Activated T-helper 9 cell treated with anti-CD3 and anti-CD28 coated beads, Interleukin-2, amount 50 U/mL, for 16 hours (primary cell): ENCODE data around the gene FRK.
"Not testable (repeated sequence)": the region's sequence is repeated elsewhere in the genome, so short reads cannot be mapped to it uniquely, and the experiment has no call there.

Source experiments
- DNase-seq: peaks from one replicate; pipeline ENCODE4 v3.0.0-alpha.2; 2020; ENCODE audit warnings: low read depth

Gene FRK

DNA sequence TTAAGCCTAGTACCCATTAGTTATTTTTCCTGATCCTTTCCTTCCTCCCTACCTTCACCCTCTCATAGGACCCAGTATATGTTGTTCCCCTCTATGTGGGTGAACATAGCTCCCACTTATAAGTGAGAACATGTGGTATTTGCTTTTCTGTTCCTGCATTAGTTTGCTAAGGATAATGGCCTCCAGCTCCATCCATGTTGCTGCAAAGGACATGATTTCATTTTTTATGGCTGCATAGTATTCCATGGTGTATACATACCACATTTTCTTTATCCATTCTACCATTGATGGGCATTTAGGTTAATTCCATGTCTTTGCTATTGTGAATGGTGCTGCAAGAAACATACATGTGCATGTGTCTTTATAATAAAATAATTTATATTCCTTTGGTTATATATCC, 115.9 kb downstream of the FRK start:
- DNase-seq, result not testable (repeated sequence)

- not testable (repeated sequence) for DNase-seq
These were observed 123.2 kb downstream of the FRK start for GRCh38 chr6:115937502-115937901.

DNA sequence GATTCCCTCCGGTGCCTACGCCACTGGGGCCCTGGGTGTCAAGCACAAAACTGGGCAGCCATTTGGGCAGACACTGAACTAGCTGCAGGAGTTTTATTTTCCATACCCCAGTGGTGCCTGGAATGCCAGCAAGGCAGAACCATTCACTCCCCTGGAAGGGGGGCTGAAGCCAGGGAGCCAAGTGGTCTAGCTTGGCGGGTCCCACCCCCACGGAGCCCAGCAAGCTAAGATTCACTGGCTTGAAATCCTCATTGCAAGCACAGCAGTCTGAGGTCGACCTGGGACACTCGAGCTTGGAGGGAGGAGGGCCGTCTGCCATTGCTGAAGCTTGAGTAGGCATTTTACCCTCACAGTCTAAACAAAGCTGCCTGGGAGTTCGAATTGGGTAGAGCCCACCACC, 125.3 kb downstream of the FRK start:
- DNase-seq, result no peak

DNA sequence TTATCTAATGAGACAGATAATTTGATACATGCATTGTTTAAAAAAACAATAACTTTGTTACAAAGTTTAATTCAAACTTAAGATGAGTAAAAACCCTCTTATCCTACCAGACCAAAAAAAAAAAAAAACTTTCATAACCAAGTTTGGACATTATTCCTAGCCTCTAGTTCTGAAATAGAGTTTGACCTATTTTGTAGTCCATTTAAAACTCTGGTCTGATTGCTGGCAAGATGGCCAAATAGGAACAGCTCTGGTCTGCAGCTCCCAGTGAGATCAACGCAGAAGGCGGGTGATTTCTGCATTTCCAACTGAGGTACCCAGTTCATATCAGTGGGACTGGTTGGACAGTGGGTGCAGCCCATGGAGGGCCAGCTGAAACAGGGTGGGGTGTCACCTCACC, 125.9 kb downstream of the FRK start:
- no peak for DNase-seq

DNA sequence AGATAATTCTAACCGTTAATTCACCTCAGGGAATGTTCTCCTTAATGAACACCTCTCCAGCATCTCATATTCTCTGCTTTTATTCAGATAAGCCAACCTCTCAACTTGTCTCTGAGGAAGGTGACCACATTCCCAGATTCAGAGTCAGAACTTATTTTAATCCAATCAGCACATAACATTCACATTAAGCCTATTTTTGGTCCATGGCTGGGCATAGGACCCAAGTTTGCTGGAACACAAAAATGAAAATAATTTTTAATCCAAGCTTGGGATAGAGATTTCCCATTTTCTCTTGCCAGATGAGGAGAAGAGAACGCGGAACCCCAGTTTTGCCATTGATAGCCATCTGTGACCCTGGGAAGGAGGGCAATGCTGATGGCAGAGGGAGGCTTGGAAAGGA, 126.5 kb downstream of the FRK start:
- DNase-seq, result no peak

- DNase-seq, result no peak
These were observed 128.2 kb downstream of the FRK start for GRCh38 chr6:115932481-115932880.

DNA sequence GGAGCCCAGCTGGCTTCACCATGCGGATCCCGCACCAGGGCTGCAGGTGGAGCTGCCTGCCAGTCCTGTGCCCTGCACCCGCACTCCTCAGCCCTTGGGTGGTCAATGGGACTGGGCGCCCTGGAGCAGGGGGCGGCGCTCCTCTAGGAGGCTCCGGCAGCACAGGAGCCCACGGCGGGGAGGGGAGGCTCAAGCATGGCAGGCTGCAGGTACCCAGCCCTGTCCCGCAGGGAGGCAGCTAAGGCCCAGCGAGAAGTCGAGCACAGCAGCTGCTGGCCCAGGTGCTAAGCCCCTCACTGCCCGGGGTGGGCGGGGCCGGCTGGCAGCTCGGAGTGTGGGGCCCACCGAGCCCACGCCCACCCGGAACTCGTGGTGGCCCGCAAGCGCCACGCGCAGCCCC, 132.7 kb downstream of the FRK start:
- not testable (repeated sequence) for DNase-seq

- no peak for DNase-seq
These were observed 137.7 kb downstream of the FRK start for GRCh38 chr6:115922971-115923370.

GRCh38 chr6:115914098-115914497, 146.6 kb downstream of the FRK start:
- no peak for DNase-seq

DNA sequence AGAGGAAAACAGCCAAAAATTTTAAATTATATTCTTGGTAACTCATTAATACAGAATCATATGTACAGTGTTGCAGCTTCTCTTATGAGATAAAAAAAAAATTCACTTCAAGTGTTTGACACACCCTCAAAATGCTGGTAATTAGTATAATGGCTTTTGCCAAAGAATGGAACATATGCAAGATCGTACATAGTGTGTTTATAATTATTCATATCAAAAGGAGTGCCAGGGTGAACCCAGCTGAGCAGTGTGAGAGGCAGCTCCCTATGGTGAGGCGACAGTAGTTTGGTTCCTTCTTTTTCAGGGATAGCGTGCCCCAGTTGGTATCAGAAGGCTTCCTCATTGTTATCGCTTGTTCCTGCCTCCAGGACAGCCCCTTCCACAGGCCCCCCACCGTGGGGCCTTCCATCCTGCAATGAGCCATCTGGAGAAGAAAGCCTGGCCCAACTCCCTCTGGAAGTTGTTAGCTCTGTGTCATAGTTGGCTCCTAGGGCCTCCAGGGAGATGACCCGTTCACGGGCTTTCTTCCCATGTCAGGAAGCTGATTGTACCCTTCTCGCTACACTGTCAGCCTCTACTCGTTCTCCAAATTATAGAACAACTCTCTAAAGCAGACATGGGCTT, 150.7 kb downstream of the FRK start:
- no peak for DNase-seq

- DNase-seq, result no peak
These were observed 151.7 kb downstream of the FRK start for GRCh38 chr6:115908906-115909559.

- DNase-seq, result no peak
These were observed 155.2 kb downstream of the FRK start for GRCh38 chr6:115905471-115905870.

GRCh38 chr6:115902436-115902835, 158.3 kb downstream of the FRK start:
- no peak for DNase-seq

- no peak for DNase-seq
These were observed 158.8 kb downstream of the FRK start for GRCh38 chr6:115901896-115902295.

DNA sequence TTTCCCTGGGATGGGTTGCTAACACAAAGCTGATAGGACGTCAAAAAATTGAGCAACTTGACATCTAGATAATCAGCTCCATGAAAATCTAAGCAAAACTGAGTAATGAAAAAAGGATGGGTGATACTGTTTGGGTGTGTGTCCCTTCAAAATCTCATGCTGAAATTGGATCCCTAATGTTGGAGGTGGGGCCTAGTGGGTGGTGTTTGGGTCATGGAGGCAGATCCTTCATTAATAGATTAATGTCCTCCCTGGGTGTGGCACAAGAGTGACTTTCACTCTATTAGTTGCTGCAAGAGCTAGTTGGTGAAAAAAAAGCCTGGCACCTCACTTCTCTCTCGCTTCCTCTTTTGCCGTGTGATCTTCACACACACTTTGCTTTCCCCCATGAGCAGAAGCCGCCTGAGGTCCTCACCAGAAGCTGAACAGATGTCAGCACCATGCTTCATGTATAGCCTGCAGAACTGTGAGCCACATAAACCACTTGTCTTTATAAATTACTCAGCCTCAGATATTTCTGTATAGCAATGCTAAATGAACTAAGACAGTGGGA, 160.9 kb downstream of the FRK start:
- DNase-seq, result no peak

- no peak for DNase-seq
These were observed 162.4 kb downstream of the FRK start for GRCh38 chr6:115898246-115898645.

DNA sequence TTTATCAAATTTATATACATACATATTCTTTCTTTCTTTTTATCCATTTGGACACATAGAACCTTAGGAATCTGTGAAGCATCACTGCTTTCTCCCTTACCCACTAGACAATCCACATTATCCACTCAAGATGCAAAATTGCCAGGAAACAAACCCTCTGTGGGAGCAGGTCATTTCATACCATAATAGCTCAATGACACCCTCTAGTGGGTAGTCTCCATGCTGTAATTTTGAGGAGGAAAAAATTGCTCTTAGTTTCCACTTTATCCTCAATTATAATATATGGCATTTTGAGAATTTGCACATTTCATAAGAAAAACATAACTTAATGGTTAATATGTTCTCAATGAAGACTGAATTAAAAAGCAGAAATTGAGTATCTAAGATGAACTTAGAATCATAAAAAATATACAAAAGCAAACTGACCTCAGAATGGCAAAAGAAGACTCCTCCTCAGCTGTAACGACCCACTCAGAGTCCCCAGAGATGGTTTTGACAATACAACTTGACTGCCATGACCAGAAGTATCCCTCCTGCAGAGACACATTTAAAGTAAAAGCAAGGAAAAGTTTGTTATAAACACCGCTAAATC, 164.1 kb downstream of the FRK start:
- DNase-seq, result no peak

DNA sequence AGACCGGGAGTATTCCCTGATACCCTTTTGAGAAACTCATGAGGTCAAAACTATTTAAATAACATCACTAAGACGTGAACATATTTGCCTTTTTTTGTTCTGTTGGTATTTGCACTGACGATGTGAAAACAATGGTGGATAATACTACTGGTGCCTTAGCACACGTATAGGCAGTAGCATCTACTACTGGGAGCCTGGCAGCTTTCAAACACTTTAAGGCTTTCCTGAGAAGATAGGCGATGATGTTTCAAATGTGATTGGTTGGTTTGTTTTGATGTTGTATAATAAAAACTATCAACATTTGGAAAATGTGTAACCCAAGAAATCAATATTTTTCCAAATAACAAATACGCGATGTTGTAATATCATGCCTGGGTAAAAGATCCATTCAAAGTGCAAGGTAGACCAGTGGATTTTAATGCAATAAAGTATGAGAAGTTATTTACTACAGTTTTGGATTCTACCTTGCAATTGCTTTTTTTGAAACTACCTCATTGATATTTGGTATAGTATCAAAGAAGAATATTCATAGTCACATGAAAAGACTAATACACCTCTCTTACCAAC, 166.2 kb downstream of the FRK start:
- DNase-seq, result no peak

DNA sequence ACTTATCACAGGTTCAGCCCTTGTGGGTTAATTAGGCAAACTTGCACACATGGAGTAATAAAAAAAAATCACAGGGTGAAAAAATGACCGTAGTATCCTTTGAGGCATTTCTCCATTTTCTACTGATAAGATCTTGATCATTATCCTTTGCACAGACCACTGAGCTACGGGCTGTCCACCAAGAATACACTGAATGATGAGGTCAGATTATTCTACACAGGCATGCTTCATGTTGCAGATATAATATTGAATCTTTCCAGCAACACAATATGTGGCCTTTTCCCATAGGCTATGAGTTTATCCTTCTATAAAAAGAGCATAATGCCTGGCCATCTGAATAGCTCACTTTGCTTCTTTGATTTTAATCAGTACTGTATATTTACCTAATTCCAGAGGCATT, 168.9 kb downstream of the FRK start:
- no peak for DNase-seq

DNA sequence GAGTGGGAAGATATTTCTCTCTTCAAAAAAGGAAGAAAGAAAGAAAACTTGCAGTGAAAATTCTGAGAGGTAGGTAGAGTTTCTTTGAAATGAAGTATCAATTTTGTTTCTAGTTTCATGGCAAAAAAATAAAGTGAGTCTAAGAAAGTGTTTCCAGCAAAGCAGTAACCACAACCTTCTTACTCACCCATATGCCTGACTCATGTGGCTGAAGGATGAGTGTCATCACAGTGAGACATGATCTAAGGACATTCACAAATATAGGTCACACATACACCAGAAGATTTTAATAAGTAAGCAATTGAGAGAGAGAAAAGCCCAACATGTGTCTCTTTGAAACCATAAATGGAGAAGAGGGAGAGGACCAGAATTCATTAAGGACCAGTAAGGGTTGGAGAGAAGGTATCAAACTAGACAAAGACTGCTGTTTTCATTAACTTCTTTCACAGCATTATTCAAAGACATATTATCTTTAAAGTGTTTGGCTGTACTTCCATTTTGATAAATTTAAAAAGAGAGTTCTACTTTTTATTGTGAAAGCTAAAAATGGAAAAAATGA, 169.5 kb downstream of the FRK start:
- DNase-seq, result no peak

- no peak for DNase-seq
These were observed 170.5 kb downstream of the FRK start for GRCh38 chr6:115890238-115890637.

DNA sequence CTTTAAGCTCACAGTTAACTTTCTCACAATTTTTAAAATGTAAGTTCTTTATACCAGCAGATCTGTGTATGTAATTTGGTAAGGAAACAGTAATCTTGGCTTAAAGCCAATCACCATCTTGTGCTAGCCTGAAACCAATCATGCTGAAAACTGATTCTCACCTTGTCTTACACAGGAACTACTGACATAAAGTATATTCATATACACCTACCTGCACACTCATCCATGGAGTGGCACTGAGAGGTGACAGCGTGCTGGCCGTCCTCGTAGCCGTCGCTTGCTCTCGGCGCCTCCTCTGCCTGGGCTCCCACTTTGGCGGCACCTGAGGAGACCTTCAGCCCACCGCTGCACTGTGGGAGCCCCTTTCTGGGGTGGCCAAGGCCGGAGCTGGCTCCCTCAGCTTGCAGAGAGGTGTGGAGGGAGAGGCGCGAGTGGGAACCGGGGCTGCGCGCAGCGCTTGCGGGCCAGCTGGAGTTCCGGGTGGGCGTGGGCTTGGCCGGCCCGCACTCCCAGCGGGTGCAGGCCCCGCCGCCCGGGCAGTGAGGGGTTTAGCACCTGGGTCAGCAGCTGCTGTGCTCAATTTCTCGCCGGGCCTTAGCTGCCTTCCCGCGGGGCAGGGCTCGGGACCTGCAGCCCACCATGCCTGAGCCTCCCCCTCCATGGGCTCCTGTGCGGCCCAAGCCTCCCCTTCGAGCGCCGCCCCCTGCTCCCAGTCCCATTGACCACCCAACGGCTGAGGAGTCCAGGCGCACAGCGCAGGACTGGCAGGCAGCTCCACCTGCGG, 171.8 kb downstream of the FRK start:
- not testable (repeated sequence) for DNase-seq
